HCT116 (cell line): ENCODE measurements around the gene ERG. TPM values are rescaled to one million over a fixed set of nuclear protein-coding genes. Genes with fewer than 3 reads are reported as not detected.

ENCODE experiments used
- ATAC-seq: fragments of 200-7000 bp; cut with Tn5 transposase; 2 replicates; pipeline ENCODE4 v1.9.1; 2020; ENCODE audit warnings: mild to moderate bottlenecking, moderate library complexity
- BruUV-seq: library from RNA; stranded (reverse); fragments of 400-500 nt; replicated peaks from 2 replicates; lab custom pipeline; 2021; lab: Mats Ljungman, UMichigan
- CTCF ChIA-PET: fragments of 300-600 bp; sonication (Branson Sonifier 250); formaldehyde crosslinking; loops from one replicate; lab custom pipeline; 2021; ENCODE audit warnings: antibody characterized with exemption; lab: Charles Lee
- POLR2A ChIA-PET: fragments of 300-600, 350-600 bp; sonication (Branson Sonifier 250); formaldehyde crosslinking; loops from one replicate; lab custom pipeline; 2021; ENCODE audit warnings: antibody characterized with exemption; lab: Charles Lee
- RAD21 ChIA-PET, 2 experiments: fragments of 300-600 bp; sonication (Branson Sonifier 250); formaldehyde crosslinking; loops; one replicate each; lab custom pipeline; 2023; ENCODE audit warnings: low total read pairs in 2 of 2; ENCODE audit not compliant: uncharacterized antibody in 2 of 2, unreplicated experiment in 2 of 2, low non-redundant PET in 1 of 2; lab: Charles Lee
- DNase-seq: peaks from one replicate; pipeline ENCODE4 v3.0.0-alpha.2; 2010; ENCODE audit warnings: low read depth, low spot score
- H2AFZ ChIP-seq: fragments of 200-600 bp; shearing (Covaris generic), sonication (generic); 2 replicates; pipeline ENCODE4 v1.6.1; 2017; ENCODE audit warnings: low read depth, mixed run types, mixed read lengths, antibody characterized with exemption, low read length; ENCODE audit not compliant: poor library complexity, severe bottlenecking
- H3K27ac ChIP-seq: 2 replicates; pipeline ENCODE4 v1.5.1; 2012; ENCODE audit warnings: low read depth, low read length
- H3K27me3 ChIP-seq: fragments of 200-600 bp; sonication (generic); 2 replicates; pipeline ENCODE4 v1.6.1; 2016; ENCODE audit warnings: mixed run types, low read length, mixed read lengths; ENCODE audit not compliant: insufficient read depth
- H3K36me3 ChIP-seq, 2 experiments: fragments of 200-500 bp in 1 of 2; fragments of 200-600 bp in 1 of 2; sonication (Bioruptor generic) in 1 of 2; sonication (generic) in 1 of 2; 2 replicates each; pipeline versions ENCODE4 v1.5.1 to v1.6.1; 2014 to 2016; ENCODE audit warnings: low read length in 2 of 2, inconsistent platforms in 1 of 2, mixed read lengths in 1 of 2, mixed run types in 1 of 2; ENCODE audit not compliant: insufficient read depth in 2 of 2, control insufficient read depth in 1 of 2
- H3K4me1 ChIP-seq, 2 experiments: fragments of 200-600 bp in 1 of 2; sonication (generic) in 1 of 2; 2 replicates each; pipeline versions ENCODE4 v1.5.1 to v1.6.1; 2012 to 2017; ENCODE audit warnings: low read length in 2 of 2, inconsistent platforms in 1 of 2, mild to moderate bottlenecking in 1 of 2, mixed read lengths in 1 of 2, mixed run types in 1 of 2, moderate library complexity in 1 of 2; ENCODE audit not compliant: insufficient read depth in 2 of 2, control insufficient read depth in 1 of 2
- H3K4me2 ChIP-seq: fragments of 200-600 bp; sonication (generic); 2 replicates; pipeline ENCODE4 v1.6.1; 2017; ENCODE audit warnings: mixed run types, low read length, mixed read lengths
- H3K4me3 ChIP-seq, 2 experiments: fragments of 200-600 bp in 1 of 2; sonication (generic) in 1 of 2; replicated peaks in 1 of 2; 2 replicates each; pipeline ENCODE4 v1.5.1; 2011 to 2016; ENCODE audit warnings: low read length in 2 of 2, control low read depth in 1 of 2, low read depth in 1 of 2, mild to moderate bottlenecking in 1 of 2, mixed read lengths in 1 of 2, mixed run types in 1 of 2
- H3K79me2 ChIP-seq: fragments of 200-600 bp; sonication (generic); 2 replicates; pipeline ENCODE4 v1.6.1; 2017; ENCODE audit warnings: mild to moderate bottlenecking, mixed run types, low read length, moderate library complexity, mixed read lengths; ENCODE audit not compliant: insufficient read depth
- H3K9ac ChIP-seq: fragments of 200-600 bp; sonication (generic); 2 replicates; pipeline ENCODE4 v1.6.1; 2016; ENCODE audit warnings: low read length, mixed read lengths
- H3K9me2 ChIP-seq: fragments of 200-600 bp; sonication (generic), shearing (Covaris generic); 2 replicates; pipeline ENCODE4 v1.6.1; 2017; ENCODE audit warnings: mixed run types, mild to moderate bottlenecking, moderate library complexity; ENCODE audit not compliant: insufficient read depth
- H3K9me3 ChIP-seq, 2 experiments: fragments of 200-500 bp in 1 of 2; fragments of 200-600 bp in 1 of 2; sonication (Bioruptor generic) in 1 of 2; sonication (generic) in 1 of 2; 2 replicates each; pipeline ENCODE4 v1.6.1; 2014 to 2017; ENCODE audit warnings: low read length in 2 of 2, mixed read lengths in 2 of 2, inconsistent platforms in 1 of 2, low read depth in 1 of 2, mild to moderate bottlenecking in 1 of 2, mixed run types in 1 of 2, moderate library complexity in 1 of 2; ENCODE audit not compliant: control insufficient read depth in 1 of 2, insufficient read depth in 1 of 2
- H4K20me1 ChIP-seq: fragments of 200-600 bp; sonication (generic), shearing (Covaris generic); 2 replicates; pipeline ENCODE4 v1.6.1; 2017; ENCODE audit warnings: mixed run types, mild to moderate bottlenecking, moderate library complexity; ENCODE audit not compliant: insufficient read depth
- CBX3 ChIP-seq: IDR thresholded peaks from 2 replicates; pipeline ENCODE4 v1.6.1; 2012; ENCODE audit warnings: low read depth
- CEBPB ChIP-seq: IDR thresholded peaks from 2 replicates; pipeline ENCODE4 v1.6.1; 2012; ENCODE audit warnings: low read depth
- CTCF ChIP-seq, 3 experiments: fragments of 200-600 bp in 1 of 3; sonication (generic) in 1 of 3; IDR thresholded peaks in 2 of 3; conservative IDR thresholded peaks in 1 of 3; 2 replicates each; pipeline ENCODE4 v1.5.1; 2012 to 2017; ENCODE audit warnings: low read depth in 2 of 3, low read length in 2 of 3, antibody characterized with exemption in 1 of 3, borderline replicate concordance in 1 of 3, control low read depth in 1 of 3, mild to moderate bottlenecking in 1 of 3, mixed read lengths in 1 of 3, mixed run types in 1 of 3, moderate library complexity in 1 of 3; ENCODE audit not compliant: insufficient read depth in 1 of 3
- EGR1 ChIP-seq: IDR thresholded peaks from 2 replicates; pipeline ENCODE4 v1.6.1; 2012; ENCODE audit warnings: low read depth
- ELF1 ChIP-seq: IDR thresholded peaks from 2 replicates; pipeline ENCODE4 v1.6.1; 2012; ENCODE audit warnings: low read depth, borderline replicate concordance
- EZH2phosphoT487 ChIP-seq: fragments of 200-600 bp; IDR thresholded peaks from 2 replicates; pipeline ENCODE4 v1.6.1; 2018; ENCODE audit warnings: antibody characterized with exemption, borderline replicate concordance
- FOSL1 ChIP-seq: IDR thresholded peaks from 2 replicates; pipeline ENCODE4 v1.6.1; 2012; ENCODE audit warnings: low read depth
- JUND ChIP-seq: IDR thresholded peaks from 2 replicates; pipeline ENCODE4 v1.6.1; 2012
- MAX ChIP-seq: IDR thresholded peaks from 2 replicates; pipeline ENCODE4 v1.6.1; 2012
- POLR2A ChIP-seq: IDR thresholded peaks from 2 replicates; pipeline ENCODE4 v1.7.0; 2011; ENCODE audit warnings: borderline replicate concordance; ENCODE audit not compliant: insufficient read depth, insufficient read length; ENCODE audit errors: extremely low read depth
- RAD21 ChIP-seq: IDR thresholded peaks from 2 replicates; pipeline ENCODE4 v1.6.1; 2012; ENCODE audit warnings: low read depth, mild to moderate bottlenecking
- REST ChIP-seq: IDR thresholded peaks from 2 replicates; pipeline ENCODE4 v1.6.1; 2012; ENCODE audit warnings: low read depth
- SIN3A ChIP-seq: IDR thresholded peaks from 2 replicates; pipeline ENCODE4 v1.6.1; 2012; ENCODE audit warnings: low read depth
- SP1 ChIP-seq: IDR thresholded peaks from 2 replicates; pipeline ENCODE4 v1.6.1; 2012; ENCODE audit warnings: low read depth
- SRF ChIP-seq: IDR thresholded peaks from 2 replicates; pipeline ENCODE4 v1.6.1; 2012; ENCODE audit warnings: low read depth
- YY1 ChIP-seq: IDR thresholded peaks from 2 replicates; pipeline ENCODE4 v1.6.1; 2011; ENCODE audit warnings: low read length, low read depth, moderate library complexity, mild to moderate bottlenecking; ENCODE audit not compliant: insufficient replicate concordance; ENCODE audit errors: extremely low read depth
- ZBTB33 ChIP-seq: IDR thresholded peaks from 2 replicates; pipeline ENCODE4 v1.6.1; 2011; ENCODE audit warnings: mild to moderate bottlenecking, low read length, moderate library complexity; ENCODE audit not compliant: insufficient replicate concordance; ENCODE audit errors: extremely low read depth
- ZNF274 ChIP-seq: fragments of 200-500 bp; sonication (Bioruptor generic); IDR thresholded peaks from 2 replicates; pipeline ENCODE4 v1.6.1; 2014; ENCODE audit warnings: mild to moderate bottlenecking, low read depth, low read length, inconsistent platforms
- intact Hi-C: fragments of 100-400 bp; cut with micrococcal nuclease; formaldehyde crosslinking; loops from 2 replicates; pipeline ENCODE4 v1.10.0; 2022
- total RNA-seq: library from RNA; stranded (reverse); gene quantifications from one replicate; pipeline ENCODE4 v1.2.1, GENCODE V29; 2021; ENCODE audit not compliant: unreplicated experiment

ERG gene
- total RNA-seq, 1 experiment from 2014 or later = 0.17 TPM

GRCh38 chr21:38460171-38460742 is 38.0 kb downstream of the ERG start (continued):
- TF ChIP-seq ZNF274 = no peak
- TF ChIP-seq EGR1 = no peak
- TF ChIP-seq MAX = no peak
- TF ChIP-seq POLR2A = no peak
- TF ChIP-seq SIN3A = no peak

- peaks cover 4% of the 10 kb centered on the region; the same call in 1 of the 2 replicates for H3K27me3 ChIP-seq
- no peak overlapping the region for H3K27ac ChIP-seq
- ChIA-PET POLR2A (no interaction called here), RAD21 (no interaction called here), CTCF (no interaction called here)
- no peak overlapping the region for H3K4me3 ChIP-seq
- no peaks in the 10 kb centered on the region for H3K9me3 ChIP-seq
- DNase-seq = no peak
- no peaks in the 10 kb centered on the region for H3K36me3 ChIP-seq
- no peaks in the 10 kb centered on the region for H3K4me1 ChIP-seq
- H2AFZ ChIP-seq = no peak overlapping the region
- no peak for ATAC-seq
- no peak overlapping the region for H3K9ac ChIP-seq
- no peaks in the 10 kb centered on the region for H3K9me2 ChIP-seq
- no peaks in the 10 kb centered on the region for H3K79me2 ChIP-seq
- no peak overlapping the region for H3K4me2 ChIP-seq
- BruUV-seq = no TSS peak
- intact Hi-C loops = no loop called here
- H4K20me1 ChIP-seq = no peaks in the 10 kb centered on the region
- TF ChIP-seq POLR2A (no peak), CEBPB (no peak), SP1 (no peak), EZH2phosphoT487 (no peak), YY1 (no peak), FOSL1 (no peak), ZBTB33 (no peak), RAD21 (no peak), MAX (no peak), SRF (no peak), JUND (no peak), CBX3 (no peak), EGR1 (no peak), CTCF (IDR thresholded peaks at IDR 0.05 in 2 of 3, conservative IDR thresholded peaks at IDR 0.05 in 1 of 3; ENCODE audit: borderline replicate concordance in 1 of 3, insufficient read depth in 1 of 3, low read depth in 2 of 3, low read length in 2 of 3) (no peak), REST (no peak), ELF1 (no peak)
These were observed 38.8 kb downstream of the ERG start for GRCh38 chr21:38459490-38459889.
